ENCODE measurements around the gene ZNF93.
A peak's percentile ranks its signal among the peaks of the same experiment; 100 is the strongest.

GRCh38 chr19:19865750-19866610, 34.8 kb upstream of the ZNF93 start, which contains the start of gene ZNF253:
- TF ChIP-seq CTCF (IDR thresholded peaks at IDR 0.05 in 4 of 5, conservative IDR thresholded peaks at IDR 0.05 in 1 of 5), result no peak
- peak; percentile 82 to 97 for TF ChIP-seq POLR2A (IDR thresholded peaks at IDR 0.05)
